C4-2B (cell line): ENCODE measurements around the gene DCTPP1.

Experiments used
- CTCF ChIP-seq: fragments of 450-650 bp; conservative IDR thresholded peaks from 2 replicates; pipeline ENCODE4 v1.5.1; 2017; ENCODE audit warnings: mild to moderate bottlenecking
- ZFX ChIP-seq: fragments of 450-650 bp; IDR thresholded peaks from 2 replicates; pipeline ENCODE4 v1.6.1; 2017

DNA sequence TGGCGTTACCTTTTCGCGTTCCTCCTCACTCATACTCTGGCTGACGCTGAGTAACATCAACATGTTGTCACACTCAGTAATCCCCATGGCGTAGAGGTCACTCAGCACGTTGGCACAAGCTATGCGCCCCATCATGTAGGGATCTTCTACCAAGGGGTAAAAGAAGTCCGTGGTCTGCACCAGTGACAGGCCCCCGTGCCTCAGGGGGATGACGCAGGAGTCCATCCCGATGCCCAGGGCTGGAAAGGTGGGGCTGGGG lies 15.2 kb upstream of the DCTPP1 start:
- TF ChIP-seq CTCF (no peak), ZFX (no peak)
